ENCODE results near the gene SRBD1.

Gene SRBD1

GRCh38 chr2:45345331-45346234 is 265.5 kb downstream of the SRBD1 start:
- DNase-seq, result no peak

GRCh38 chr2:45344502-45344901 is 266.6 kb downstream of the SRBD1 start:
- DNase-seq, result no peak

GRCh38 chr2:45344071-45344470 is 267.0 kb downstream of the SRBD1 start:
- DNase-seq, result no peak

GRCh38 chr2:45343251-45344017 is 267.6 kb downstream of the SRBD1 start:
- DNase-seq, result no peak

- no peak for DNase-seq
Observed at GRCh38 chr2:45340318-45340717, 270.7 kb downstream of the SRBD1 start.

- DNase-seq, result no peak
Observed at GRCh38 chr2:45339253-45339652, 271.8 kb downstream of the SRBD1 start.
